Right lobe of liver (tissue), 6 donors: ENCODE data around the gene KBTBD12. TPM values are rescaled to one million over a fixed set of nuclear protein-coding genes. Genes with fewer than 3 reads are reported as not detected.

Experiments used
- ATAC-seq, 4 donors: fragments of 200-7000 bp; cut with Tn5 transposase; one replicate each; pipeline ENCODE4 v1.9.1; 2020; ENCODE audit warnings: mild to moderate bottlenecking in 4 of 4, moderate library complexity in 4 of 4
- DNase-seq, 3 donors: peaks; one replicate each; pipeline ENCODE4 v3.0.0-alpha.2; 2020
- H3K27ac ChIP-seq, 3 donors: fragments of 200-600 bp; one replicate each; pipeline ENCODE4 v1.8.0; 2022
- H3K27me3 ChIP-seq, 2 donors: fragments of 200-600 bp; one replicate each; pipeline ENCODE4 v1.8.0; 2022
- H3K36me3 ChIP-seq, 4 donors: fragments of 200-600 bp; sonication (generic) in 1 of 4; one replicate each; pipeline versions ENCODE4 v1.5.1 to v1.8.0; 2017 to 2022; ENCODE audit warnings: control low read depth in 1 of 4
- H3K4me1 ChIP-seq, 4 donors: fragments of 200-600 bp; sonication (generic) in 1 of 4; one replicate each; pipeline versions ENCODE4 v1.5.1 to v1.8.0; 2017 to 2022; ENCODE audit warnings: control low read depth in 1 of 4
- H3K4me3 ChIP-seq, 3 donors: fragments of 200-600 bp; one replicate each; pipeline ENCODE4 v1.8.0; 2022
- H3K9me3 ChIP-seq, 4 donors: fragments of 200-600 bp; sonication (generic) in 1 of 4; one replicate each; pipeline versions ENCODE4 v1.5.1 to v1.8.0; 2017 to 2022; ENCODE audit warnings: control low read depth in 1 of 4
- POLR2A ChIP-seq: fragments of 450-650 bp; IDR thresholded peaks from one replicate; pipeline ENCODE4 v1.6.1; 2017; ENCODE audit warnings: antibody characterized with exemption, mild to moderate bottlenecking
- WGBS: methylation state at CpG from one replicate; pipeline ENCODE4 v1.1.6; 2018; ENCODE audit warnings: low coverage, low lambda C conversion rate; ENCODE audit not compliant: insufficient coverage; ENCODE audit errors: missing lambda C conversion rate; 5-methylcytosine and 5-hydroxymethylcytosine counted together
- intact Hi-C, 2 donors: fragments of 100-400 bp; cut with DNase I; formaldehyde crosslinking; loops; one replicate each; pipeline versions ENCODE4 v1.11.2 to v1.14.1; 2022
- total RNA-seq, 6 experiments: library from RNA; depleted of rRNA in 2 of 6; stranded (reverse); fragments of >200 nt in 2 of 6; fragmentation: NEBNext Ultra II Directional in 3 of 6; extraction: Animal tissue kit (Norgen Biotek cat#: 25700) in 3 of 6; gene quantifications; one replicate each; pipeline versions ENCODE4 v1.1.0 to v1.2.4, GENCODE V29; 2016 to 2023
- TF ChIP-seq, protein P1 (sequence below), 4 donors: fragments of 200-600 bp in 3 of 4; fragments of 450-650 bp in 1 of 4; IDR thresholded peaks; one replicate each; pipeline versions ENCODE4 v1.5.1 to v1.8.0; 2016 to 2022; ENCODE audit warnings: antibody characterized with exemption in 4 of 4, mild to moderate bottlenecking in 2 of 4
- donor health status: DM: no; HTN: yes; CAD: no.
- donor health status: DM: no; HTN: no; CAD: no.
- donor health status: DM: no; HTN: no; CAD: no.
- donor health status: DM: no; HTN: yes; CAD: no.
- donor health status: DM: no; HTN: yes; CAD: no.

The KBTBD12 gene
- total RNA-seq, 6 experiments from 2014 or later, result 0.22 TPM; not detected in 5

GRCh38 chr3:127886956-127887231 lies 28.1 kb upstream of the KBTBD12 start:
- intact Hi-C loops, result no loop called here
- Histone ChIP-seq H3K9me3 (no peaks in the 10 kb centered on the region), H3K27me3 (no peaks in the 10 kb centered on the region), H3K4me3 (no peak overlapping the region), H3K36me3 (no peaks in the 10 kb centered on the region), H3K4me1 (no peaks in the 10 kb centered on the region), H3K27ac (no peak overlapping the region)
- TF ChIP-seq, protein P1, sequence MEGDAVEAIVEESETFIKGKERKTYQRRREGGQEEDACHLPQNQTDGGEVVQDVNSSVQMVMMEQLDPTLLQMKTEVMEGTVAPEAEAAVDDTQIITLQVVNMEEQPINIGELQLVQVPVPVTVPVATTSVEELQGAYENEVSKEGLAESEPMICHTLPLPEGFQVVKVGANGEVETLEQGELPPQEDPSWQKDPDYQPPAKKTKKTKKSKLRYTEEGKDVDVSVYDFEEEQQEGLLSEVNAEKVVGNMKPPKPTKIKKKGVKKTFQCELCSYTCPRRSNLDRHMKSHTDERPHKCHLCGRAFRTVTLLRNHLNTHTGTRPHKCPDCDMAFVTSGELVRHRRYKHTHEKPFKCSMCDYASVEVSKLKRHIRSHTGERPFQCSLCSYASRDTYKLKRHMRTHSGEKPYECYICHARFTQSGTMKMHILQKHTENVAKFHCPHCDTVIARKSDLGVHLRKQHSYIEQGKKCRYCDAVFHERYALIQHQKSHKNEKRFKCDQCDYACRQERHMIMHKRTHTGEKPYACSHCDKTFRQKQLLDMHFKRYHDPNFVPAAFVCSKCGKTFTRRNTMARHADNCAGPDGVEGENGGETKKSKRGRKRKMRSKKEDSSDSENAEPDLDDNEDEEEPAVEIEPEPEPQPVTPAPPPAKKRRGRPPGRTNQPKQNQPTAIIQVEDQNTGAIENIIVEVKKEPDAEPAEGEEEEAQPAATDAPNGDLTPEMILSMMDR (IDR thresholded peaks at IDR 0.05), result no peak
- TF ChIP-seq POLR2A, result no peak
- DNase-seq, result no peak
- no peak for ATAC-seq

GRCh38 chr3:127887321-127887720 lies 27.7 kb upstream of the KBTBD12 start:
- no peak for TF ChIP-seq POLR2A
- TF ChIP-seq, protein P1 (IDR thresholded peaks at IDR 0.05), result no peak
- Histone ChIP-seq H3K36me3 (no peaks in the 10 kb centered on the region), H3K4me3 (no peak overlapping the region), H3K9me3 (no peaks in the 10 kb centered on the region), H3K27ac (no peak overlapping the region), H3K4me1 (no peaks in the 10 kb centered on the region), H3K27me3 (no peaks in the 10 kb centered on the region)
- ATAC-seq (no peak), DNase-seq (no peak)
- 68% methylated on average over 4 of the region's 4 CpGs for WGBS
- intact Hi-C loops, result no loop called here

DNA sequence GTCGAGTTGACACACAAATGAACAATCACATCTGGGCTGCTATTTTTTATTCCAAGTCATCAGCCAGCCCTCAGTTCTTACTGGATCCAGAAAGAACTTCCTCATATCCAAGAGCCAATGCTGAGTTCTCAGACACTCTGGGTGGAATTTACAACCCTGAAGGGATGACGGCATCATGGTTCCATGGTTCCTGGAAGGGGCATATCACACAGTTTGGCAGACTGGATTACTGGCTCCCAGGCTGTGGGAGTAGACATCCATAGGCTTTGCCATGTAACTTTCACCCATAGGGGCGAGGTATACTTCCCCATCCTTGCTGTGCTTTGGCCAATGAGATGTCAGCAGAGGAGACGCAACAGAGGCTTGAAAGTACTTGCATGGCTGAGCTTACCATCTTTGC lies 26.9 kb upstream of the KBTBD12 start:
- WGBS, result 63% methylated on average over 2 of the region's 4 CpGs
- Histone ChIP-seq H3K4me1 (no peaks in the 10 kb centered on the region), H3K27ac (no peak overlapping the region), H3K4me3 (no peak overlapping the region), H3K9me3 (no peaks in the 10 kb centered on the region), H3K27me3 (no peaks in the 10 kb centered on the region), H3K36me3 (no peaks in the 10 kb centered on the region)
- TF ChIP-seq POLR2A, result no peak
- TF ChIP-seq, protein P1 (IDR thresholded peaks at IDR 0.05), result no peak
- intact Hi-C loops, result no loop called here
- DNase-seq, result no peak
- no peak for ATAC-seq

DNA sequence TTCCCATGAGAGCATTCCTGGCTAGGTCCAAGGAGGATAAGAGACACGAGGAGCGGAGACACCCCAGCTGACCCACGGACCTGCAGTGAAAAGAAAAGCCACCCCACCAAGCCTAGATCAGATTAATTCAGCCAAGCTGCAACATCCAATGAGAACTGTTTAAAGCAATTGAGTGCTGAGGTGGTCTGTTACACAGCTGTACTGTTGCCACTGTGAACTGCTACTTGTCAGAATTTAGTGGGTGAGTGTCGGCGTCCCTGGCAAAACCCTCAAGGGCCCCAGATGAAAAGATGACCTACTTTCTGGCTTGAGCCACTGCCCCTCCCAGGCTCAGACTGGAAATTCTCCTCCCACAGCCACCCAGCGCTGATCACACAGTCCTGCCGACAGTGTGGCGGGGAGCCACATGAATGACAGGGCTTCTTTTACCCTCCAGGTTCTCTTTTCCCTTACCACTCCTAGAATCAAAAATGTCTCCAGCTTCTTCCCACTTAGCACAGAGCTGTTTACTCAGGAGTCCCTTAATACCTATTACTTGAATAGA lies 26.4 kb upstream of the KBTBD12 start:
- ATAC-seq (no peak), DNase-seq (no peak)
- TF ChIP-seq POLR2A, result no peak
- TF ChIP-seq, protein P1 (IDR thresholded peaks at IDR 0.05), result no peak
- H3K9me3 ChIP-seq, result no peaks in the 10 kb centered on the region
- WGBS, result 71% methylated on average over 4 of the region's 8 CpGs
- no peak overlapping the region for H3K4me3 ChIP-seq
- no peaks in the 10 kb centered on the region for H3K36me3 ChIP-seq
- H3K27me3 ChIP-seq, result no peaks in the 10 kb centered on the region
- no peak overlapping the region for H3K27ac ChIP-seq
- no peaks in the 10 kb centered on the region for H3K4me1 ChIP-seq
- intact Hi-C loops, result no loop called here

DNA sequence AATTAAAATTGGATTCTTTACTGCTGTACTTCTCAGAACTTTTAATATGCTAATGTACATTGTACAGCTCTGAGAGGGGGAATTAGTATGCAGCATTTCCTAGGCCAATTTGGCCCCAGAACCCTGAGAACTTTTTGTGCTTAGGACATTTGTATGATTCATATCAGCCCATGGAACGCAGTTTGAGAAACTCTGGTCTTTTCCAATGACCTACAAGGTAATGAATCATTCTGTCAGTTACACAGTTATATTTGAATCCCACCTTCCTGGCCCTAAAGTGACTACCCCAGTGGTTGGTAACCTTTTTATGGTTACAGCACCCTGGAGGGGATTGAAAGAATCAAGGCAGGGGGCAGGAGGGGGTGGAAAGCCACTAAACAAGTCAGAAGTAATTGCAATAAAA lies 25.6 kb upstream of the KBTBD12 start:
- Histone ChIP-seq H3K4me3 (no peak overlapping the region), H3K9me3 (no peaks in the 10 kb centered on the region), H3K36me3 (no peaks in the 10 kb centered on the region), H3K27me3 (no peaks in the 10 kb centered on the region), H3K4me1 (no peaks in the 10 kb centered on the region), H3K27ac (no peak overlapping the region)
- no peak for TF ChIP-seq POLR2A
- TF ChIP-seq, protein P1 (IDR thresholded peaks at IDR 0.05), result no peak
- intact Hi-C loops, result no loop called here
- 100% methylated on average over 1 of the region's 1 CpG for WGBS
- DNase-seq (no peak), ATAC-seq (no peak)
